ENCODE data around the gene GNG11.
"Not testable (repeated sequence)": the region's sequence is repeated elsewhere in the genome, so short reads cannot be mapped to it uniquely, and the experiment has no call there.

GNG11 gene

GRCh38 chr7:93921607-93922566 lies at the start of gene GNG11:
Gene GNG11 (plus strand): TSS chr7:93921735. CDS start chr7:93922138, 403 bp downstream.
- no peak for DNase-seq

- DNase-seq: no peak
Observed at GRCh38 chr7:93873998-93874574, 47.4 kb upstream of the GNG11 start.

GRCh38 chr7:93877742-93878141 lies 43.8 kb upstream of the GNG11 start:
- DNase-seq: no peak

- DNase-seq: no peak
Observed at GRCh38 chr7:93879356-93879755, 42.2 kb upstream of the GNG11 start.

GRCh38 chr7:93882468-93882867 lies 39.1 kb upstream of the GNG11 start:
- DNase-seq: no peak

- no peak for DNase-seq
Observed at GRCh38 chr7:93883078-93883916, 38.2 kb upstream of the GNG11 start.

GRCh38 chr7:93883917-93884345 lies 37.6 kb upstream of the GNG11 start:
- no peak for DNase-seq

GRCh38 chr7:93884541-93884940 lies 37.0 kb upstream of the GNG11 start:
- DNase-seq: no peak

GRCh38 chr7:93889261-93889660 lies 32.3 kb upstream of the GNG11 start:
- no peak for DNase-seq

GRCh38 chr7:93890041-93890463 lies 31.5 kb upstream of the GNG11 start:
- DNase-seq: no peak

GRCh38 chr7:93890464-93891068 lies 31.0 kb upstream of the GNG11 start, which contains the start of gene TFPI2:
Gene TFPI2 (minus strand): TSS chr7:93890753. CDS start chr7:93890678, 75 bp downstream.
- no peak for DNase-seq

GRCh38 chr7:93894426-93894825 lies 27.1 kb upstream of the GNG11 start:
- no peak for DNase-seq

GRCh38 chr7:93894966-93895640 lies 26.4 kb upstream of the GNG11 start:
- peak; percentile 52 for DNase-seq

GRCh38 chr7:93895859-93896600 lies 25.5 kb upstream of the GNG11 start:
- DNase-seq: no peak

- no peak for DNase-seq
Observed at GRCh38 chr7:93897680-93898079, 23.9 kb upstream of the GNG11 start.

- DNase-seq: peak; percentile 40
Observed at GRCh38 chr7:93902777-93903423, 18.6 kb upstream of the GNG11 start.

- DNase-seq: no peak
Observed at GRCh38 chr7:93906267-93906666, 15.3 kb upstream of the GNG11 start, which contains the start of gene GNGT1. Gene GNGT1 (plus strand): TSS chr7:93906567. CDS start chr7:93906747, 180 bp downstream.

- no peak for DNase-seq
Observed at GRCh38 chr7:93910076-93910994, 11.2 kb upstream of the GNG11 start.

GRCh38 chr7:93911242-93911641 lies 10.3 kb upstream of the GNG11 start:
- DNase-seq: not testable (repeated sequence)
